ENCODE results near the gene PSMF1.

Gene PSMF1

DNA sequence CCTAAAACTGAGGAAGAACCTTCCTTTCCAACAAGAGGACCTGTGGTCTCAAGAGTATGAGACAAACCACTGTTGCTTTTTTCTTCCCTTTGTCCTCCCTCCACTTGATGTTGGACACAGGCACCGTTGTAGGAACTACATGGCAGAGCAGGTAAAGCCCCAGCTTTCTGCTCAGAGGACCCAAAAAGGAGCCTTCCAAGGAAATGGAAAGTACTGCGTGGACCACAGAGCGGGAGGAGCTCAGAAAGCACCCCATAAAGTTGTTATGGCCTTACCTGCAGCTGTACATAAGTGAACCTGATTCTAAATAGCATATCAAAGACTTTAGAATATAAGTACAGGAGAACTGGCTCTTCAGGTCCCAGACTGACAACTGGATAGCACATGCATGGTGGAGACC is 36.9 kb downstream of the PSMF1 start:
- TF ChIP-seq, protein P1, sequence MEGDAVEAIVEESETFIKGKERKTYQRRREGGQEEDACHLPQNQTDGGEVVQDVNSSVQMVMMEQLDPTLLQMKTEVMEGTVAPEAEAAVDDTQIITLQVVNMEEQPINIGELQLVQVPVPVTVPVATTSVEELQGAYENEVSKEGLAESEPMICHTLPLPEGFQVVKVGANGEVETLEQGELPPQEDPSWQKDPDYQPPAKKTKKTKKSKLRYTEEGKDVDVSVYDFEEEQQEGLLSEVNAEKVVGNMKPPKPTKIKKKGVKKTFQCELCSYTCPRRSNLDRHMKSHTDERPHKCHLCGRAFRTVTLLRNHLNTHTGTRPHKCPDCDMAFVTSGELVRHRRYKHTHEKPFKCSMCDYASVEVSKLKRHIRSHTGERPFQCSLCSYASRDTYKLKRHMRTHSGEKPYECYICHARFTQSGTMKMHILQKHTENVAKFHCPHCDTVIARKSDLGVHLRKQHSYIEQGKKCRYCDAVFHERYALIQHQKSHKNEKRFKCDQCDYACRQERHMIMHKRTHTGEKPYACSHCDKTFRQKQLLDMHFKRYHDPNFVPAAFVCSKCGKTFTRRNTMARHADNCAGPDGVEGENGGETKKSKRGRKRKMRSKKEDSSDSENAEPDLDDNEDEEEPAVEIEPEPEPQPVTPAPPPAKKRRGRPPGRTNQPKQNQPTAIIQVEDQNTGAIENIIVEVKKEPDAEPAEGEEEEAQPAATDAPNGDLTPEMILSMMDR (IDR thresholded peaks at IDR 0.05; ENCODE audit: control insufficient read depth, insufficient read depth, low read depth, low read length, missing control alignments): no peak
- no peak for DNase-seq (ENCODE audit: low read depth)
- no peak overlapping the region for H3K4me3 ChIP-seq (ENCODE audit: control insufficient read depth, low read depth, low read length)

DNA sequence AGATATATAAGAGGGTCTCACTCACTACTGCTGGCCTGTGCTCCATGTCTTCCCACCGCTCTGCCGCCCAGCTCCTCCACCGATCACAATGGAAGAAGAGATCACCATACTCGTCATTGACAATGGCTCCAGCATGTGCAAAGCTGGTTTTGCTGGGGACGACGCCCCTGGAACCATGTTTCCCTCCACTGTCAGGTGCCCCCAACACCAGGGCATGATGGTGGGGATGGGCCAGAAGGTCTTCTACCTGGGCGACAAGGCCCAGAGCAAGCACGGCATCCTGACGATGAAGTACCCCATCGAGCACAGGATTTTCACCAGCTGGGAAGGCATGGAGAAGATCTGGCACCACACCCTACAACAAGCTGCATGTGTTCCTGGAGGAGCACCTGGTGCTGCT is 42.1 kb downstream of the PSMF1 start:
- no peak for DNase-seq (ENCODE audit: low read depth)
- TF ChIP-seq, protein P1 (IDR thresholded peaks at IDR 0.05; ENCODE audit: control insufficient read depth, insufficient read depth, low read depth, low read length, missing control alignments): no peak
- no peak overlapping the region for H3K4me3 ChIP-seq (ENCODE audit: control insufficient read depth, low read depth, low read length)

DNA sequence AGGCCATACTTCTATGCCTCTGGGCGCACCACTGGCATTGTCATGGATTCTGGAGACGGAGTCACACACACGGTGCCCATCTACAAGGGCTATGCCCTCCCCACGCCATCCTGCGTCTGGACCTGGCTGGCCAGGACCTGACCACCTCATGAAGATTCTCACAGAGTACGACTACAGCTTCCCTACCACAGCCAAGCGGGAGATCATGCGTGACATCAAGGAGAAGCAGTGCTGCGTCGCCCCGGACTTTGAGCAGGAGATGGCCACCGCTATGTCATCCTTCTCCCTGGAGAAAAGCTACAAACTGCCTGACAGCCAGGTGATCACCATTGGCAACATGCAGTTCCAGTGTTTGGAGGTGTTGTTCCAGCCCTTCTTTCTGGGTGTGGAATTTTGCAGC is 42.6 kb downstream of the PSMF1 start:
- no peak overlapping the region for H3K4me3 ChIP-seq (ENCODE audit: control insufficient read depth, low read depth, low read length)
- DNase-seq (ENCODE audit: low read depth): no peak
- TF ChIP-seq, protein P1 (IDR thresholded peaks at IDR 0.05; ENCODE audit: control insufficient read depth, insufficient read depth, low read depth, low read length, missing control alignments): no peak

DNA sequence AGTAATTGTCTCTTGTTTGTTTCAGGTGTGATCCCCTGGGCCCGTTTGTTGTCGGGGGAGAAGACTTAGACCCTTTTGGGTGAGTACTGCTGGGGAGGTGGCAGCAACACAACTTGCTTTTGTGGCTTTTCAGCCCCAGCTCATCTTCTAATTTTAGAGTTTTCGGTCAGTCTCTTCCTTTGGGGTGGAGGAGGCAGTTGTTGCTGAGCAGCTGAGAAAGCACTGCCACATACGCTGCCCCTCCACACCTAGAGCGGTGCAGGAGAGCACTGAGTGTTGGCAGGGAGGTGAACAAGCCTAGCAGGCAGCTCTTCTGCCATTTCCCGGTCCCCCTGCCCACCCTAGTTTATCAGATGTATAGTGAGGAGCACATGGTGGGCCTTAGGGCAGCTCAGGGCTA is 44.7 kb downstream of the PSMF1 start:
- no peak overlapping the region for H3K4me3 ChIP-seq (ENCODE audit: control insufficient read depth, low read depth, low read length)
- DNase-seq (ENCODE audit: low read depth): no peak
- TF ChIP-seq, protein P1 (IDR thresholded peaks at IDR 0.05; ENCODE audit: control insufficient read depth, insufficient read depth, low read depth, low read length, missing control alignments): no peak

DNA sequence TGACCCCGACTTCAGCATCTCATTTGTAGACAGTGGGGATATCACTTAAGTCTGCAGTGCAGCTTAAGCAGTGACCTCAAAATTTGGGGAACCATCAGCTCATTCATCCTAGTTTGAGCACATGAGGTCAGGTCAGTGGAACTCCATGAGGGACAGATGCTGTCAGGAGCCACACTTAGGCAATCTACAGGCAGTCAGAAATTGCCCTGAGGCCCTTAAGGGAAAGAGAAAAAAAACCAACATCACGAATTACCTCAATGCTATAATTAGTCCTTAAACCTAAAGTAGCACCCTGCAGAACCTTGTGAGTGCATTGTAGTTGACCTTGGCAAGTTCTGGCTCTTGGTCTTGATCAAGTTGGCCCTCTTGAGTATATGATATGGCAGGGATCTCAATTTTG is 45.3 kb downstream of the PSMF1 start:
- no peak overlapping the region for H3K4me3 ChIP-seq (ENCODE audit: control insufficient read depth, low read depth, low read length)
- TF ChIP-seq, protein P1 (IDR thresholded peaks at IDR 0.05; ENCODE audit: control insufficient read depth, insufficient read depth, low read depth, low read length, missing control alignments): no peak
- no peak for DNase-seq (ENCODE audit: low read depth)

DNA sequence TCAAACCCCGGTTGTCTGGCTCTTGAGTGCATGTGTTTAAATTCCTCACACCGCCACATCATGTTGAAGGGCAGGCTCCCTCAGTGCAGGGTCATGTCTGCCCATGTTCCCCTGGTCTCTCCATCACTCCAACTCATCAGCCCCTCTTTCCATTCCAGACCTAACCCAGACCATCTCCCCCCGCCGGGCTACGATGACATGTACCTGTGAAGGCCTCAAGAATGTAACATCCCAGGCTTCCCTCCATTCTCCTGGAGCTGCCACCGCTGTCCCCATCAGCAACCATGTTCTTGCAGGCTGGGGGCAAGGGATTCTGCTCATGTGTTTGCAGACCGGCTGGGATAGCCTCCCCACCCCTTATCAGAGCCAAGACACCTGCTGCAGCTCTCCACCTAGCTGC is 46.5 kb downstream of the PSMF1 start:
- no peak overlapping the region for H3K4me3 ChIP-seq (ENCODE audit: control insufficient read depth, low read depth, low read length)
- no peak for DNase-seq (ENCODE audit: low read depth)
- TF ChIP-seq, protein P1 (IDR thresholded peaks at IDR 0.05; ENCODE audit: control insufficient read depth, insufficient read depth, low read depth, low read length, missing control alignments): no peak

DNA sequence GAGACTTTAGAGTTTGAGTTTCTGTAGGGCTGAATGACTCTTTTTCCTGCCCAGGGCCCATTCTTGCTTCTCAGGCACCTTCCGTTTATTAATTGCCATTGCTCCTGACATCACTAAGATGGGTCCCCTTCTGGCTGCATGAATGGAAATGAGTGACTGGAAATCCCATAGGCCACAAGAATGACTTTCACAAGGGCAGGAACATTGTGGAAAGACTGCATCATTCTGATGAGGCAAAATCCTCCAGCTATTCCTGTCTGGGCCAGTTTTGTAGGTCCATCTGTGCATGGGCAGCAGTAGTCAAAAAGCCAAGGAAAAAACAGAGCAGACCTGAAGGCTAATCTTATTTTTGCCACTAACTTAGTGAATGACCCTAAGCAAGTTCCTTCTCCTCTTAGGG is 47.1 kb downstream of the PSMF1 start:
- TF ChIP-seq, protein P1 (IDR thresholded peaks at IDR 0.05; ENCODE audit: control insufficient read depth, insufficient read depth, low read depth, low read length, missing control alignments): no peak
- no peak overlapping the region for H3K4me3 ChIP-seq (ENCODE audit: control insufficient read depth, low read depth, low read length)
- no peak for DNase-seq (ENCODE audit: low read depth)

Data from AG09309 (cell line).